ENCODE results near the gene DDAH2. TPM values are rescaled to one million over a fixed set of nuclear protein-coding genes. Genes with fewer than 3 reads are reported as not detected.

Gene DDAH2
- polyA plus RNA-seq, 1 donor from 2014 or later, result 386 TPM

GRCh38 chr6:31764198-31764597 is 35.1 kb upstream of the DDAH2 start:
- H3K9me2 ChIP-seq (ENCODE audit: insufficient read depth, low read length), result no peaks in the 10 kb centered on the region
- TF ChIP-seq TAF1 (IDR thresholded peaks at IDR 0.05; ENCODE audit: low read depth) (no peak), CTCF (IDR thresholded peaks at IDR 0.05; ENCODE audit: poor library complexity, severe bottlenecking) (no peak)
- H3K4me2 ChIP-seq (ENCODE audit: low read length), result no peak overlapping the region

GRCh38 chr6:31763619-31763940 is 34.5 kb upstream of the DDAH2 start:
- Histone ChIP-seq H3K9me3 (ENCODE audit: low read length) (no peaks in the 10 kb centered on the region), H3K79me2 (replicated peaks; ENCODE audit: insufficient read depth, low read length) (no peaks in the 10 kb centered on the region), H2AFZ (ENCODE audit: low read depth, low read length) (no peak overlapping the region), H3K27me3 (ENCODE audit: insufficient read depth, low read depth, low read length) (no peaks in the 10 kb centered on the region), H4K20me1 (ENCODE audit: insufficient read depth) (no peaks in the 10 kb centered on the region), H3K4me3 (ENCODE audit: low read length) (no peak overlapping the region), H3K36me3 (ENCODE audit: insufficient read depth, low read length) (no peaks in the 10 kb centered on the region), H3K9ac (ENCODE audit: low read length) (no peak overlapping the region), H3K9me2 (ENCODE audit: insufficient read depth, low read length) (no peaks in the 10 kb centered on the region), H3K4me2 (ENCODE audit: low read length) (no peak overlapping the region), H3F3A (ENCODE audit: insufficient read depth, low read length, poor library complexity, severe bottlenecking) (no peaks in the 10 kb centered on the region), H3K27ac (ENCODE audit: low read length) (no peak overlapping the region)
- no peak for TF ChIP-seq REST (IDR thresholded peaks at IDR 0.05; ENCODE audit: borderline replicate concordance)
- TF ChIP-seq RAD21 (conservative IDR thresholded peaks at IDR 0.05), result no peak
- no peak for TF ChIP-seq SMC3 (conservative IDR thresholded peaks at IDR 0.05; ENCODE audit: poor library complexity)
- TF ChIP-seq MXI1 (conservative IDR thresholded peaks at IDR 0.05; ENCODE audit: poor library complexity, severe bottlenecking), result no peak
- no peak for TF ChIP-seq EP300 (conservative IDR thresholded peaks at IDR 0.05; ENCODE audit: poor library complexity, severe bottlenecking)
- TF ChIP-seq POLR2AphosphoS5 (IDR thresholded peaks at IDR 0.05), result no peak
- TF ChIP-seq TAF1 (IDR thresholded peaks at IDR 0.05; ENCODE audit: low read depth), result no peak

More at GRCh38 chr6:31764198-31764597, 35.1 kb upstream of the DDAH2 start:
- Histone ChIP-seq H3F3A (ENCODE audit: insufficient read depth, low read length, poor library complexity, severe bottlenecking) (no peaks in the 10 kb centered on the region), H3K9me3 (ENCODE audit: low read length) (no peaks in the 10 kb centered on the region), H3K4me3 (ENCODE audit: low read length) (no peak overlapping the region), H3K36me3 (ENCODE audit: insufficient read depth, low read length) (no peaks in the 10 kb centered on the region), H3K27ac (ENCODE audit: low read length) (no peak overlapping the region), H3K9ac (ENCODE audit: low read length) (no peak overlapping the region), H3K27me3 (ENCODE audit: insufficient read depth, low read depth, low read length) (no peaks in the 10 kb centered on the region), H4K20me1 (ENCODE audit: insufficient read depth) (no peaks in the 10 kb centered on the region), H3K79me2 (replicated peaks; ENCODE audit: insufficient read depth, low read length) (no peaks in the 10 kb centered on the region), H2AFZ (ENCODE audit: low read depth, low read length) (no peak overlapping the region)

DNA sequence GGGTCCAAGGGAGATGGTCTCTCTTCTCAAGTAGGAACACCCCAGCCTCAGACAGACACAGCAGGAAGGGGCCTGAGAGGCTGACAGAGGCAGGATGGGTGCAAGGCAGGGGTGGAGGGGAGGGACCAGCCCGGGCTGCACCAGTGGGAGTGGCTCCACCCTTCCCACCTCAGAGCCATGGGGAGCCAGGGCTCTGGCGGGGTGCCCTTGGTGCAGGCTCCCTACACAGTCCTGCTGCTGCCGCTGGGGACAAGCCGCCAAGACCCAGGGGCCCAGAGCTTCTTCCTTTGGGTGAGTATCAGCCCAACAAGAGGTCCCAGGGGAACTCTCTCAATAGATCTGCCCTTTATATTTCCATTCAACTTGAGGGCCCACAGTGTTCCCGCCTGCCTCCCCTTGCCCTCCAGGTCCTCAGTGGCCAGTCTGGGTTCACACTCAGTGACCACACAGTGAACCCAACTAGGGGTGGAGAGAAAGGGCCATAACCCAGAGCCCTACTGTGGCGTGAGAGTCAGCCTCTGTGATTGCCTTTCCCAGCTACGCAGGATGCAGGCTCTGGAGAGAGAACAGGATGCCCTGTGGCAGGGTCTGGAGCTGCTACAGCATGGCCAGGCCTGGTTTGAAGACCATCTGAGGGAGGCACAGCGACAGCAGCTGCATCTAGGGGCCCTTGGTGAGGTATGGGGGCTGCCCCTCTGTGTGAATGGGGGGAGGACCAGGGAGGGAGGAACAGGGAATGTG is 33.9 kb upstream of the DDAH2 start:
- TF ChIP-seq EZH2 (IDR thresholded peaks at IDR 0.05; ENCODE audit: borderline replicate concordance, insufficient read depth, low read length, poor library complexity, severe bottlenecking) (no peak), SMC3 (conservative IDR thresholded peaks at IDR 0.05; ENCODE audit: poor library complexity) (no peak)
- no peak overlapping the region for H3K27ac ChIP-seq (ENCODE audit: low read length)
- no peak overlapping the region for H3K4me3 ChIP-seq (ENCODE audit: low read length)
- no peaks in the 10 kb centered on the region for H4K20me1 ChIP-seq (ENCODE audit: insufficient read depth)
- no peaks in the 10 kb centered on the region for H3K9me2 ChIP-seq (ENCODE audit: insufficient read depth, low read length)
- H3K79me2 ChIP-seq (replicated peaks; ENCODE audit: insufficient read depth, low read length), result no peaks in the 10 kb centered on the region
- no peak overlapping the region for H3K9ac ChIP-seq (ENCODE audit: low read length)
- H3K36me3 ChIP-seq (ENCODE audit: insufficient read depth, low read length), result no peaks in the 10 kb centered on the region
- no peaks in the 10 kb centered on the region for H3K27me3 ChIP-seq (ENCODE audit: insufficient read depth, low read depth, low read length)
- no peak overlapping the region for H2AFZ ChIP-seq (ENCODE audit: low read depth, low read length)
- no peak overlapping the region for H3K4me2 ChIP-seq (ENCODE audit: low read length)
- H3F3A ChIP-seq (ENCODE audit: insufficient read depth, low read length, poor library complexity, severe bottlenecking), result no peaks in the 10 kb centered on the region
- no peaks in the 10 kb centered on the region for H3K9me3 ChIP-seq (ENCODE audit: low read length)
